HUES6 (cell line): ENCODE data around the gene SLC4A5.

Experiments
- H3K27ac ChIP-seq: 2 replicates; pipeline ENCODE4 v1.7.0; 2013; ENCODE audit warnings: low read depth, mild to moderate bottlenecking, low read length, inconsistent platforms
- H3K27me3 ChIP-seq: 2 replicates; pipeline ENCODE4 v1.6.1; 2013; ENCODE audit warnings: low read length; ENCODE audit not compliant: control insufficient read depth, insufficient read depth
- H3K36me3 ChIP-seq: 2 replicates; pipeline ENCODE4 v1.6.1; 2013; ENCODE audit warnings: low read length; ENCODE audit not compliant: control insufficient read depth, insufficient read depth
- H3K4me1 ChIP-seq: 2 replicates; pipeline ENCODE4 v1.6.1; 2013; ENCODE audit warnings: low read length; ENCODE audit not compliant: control insufficient read depth, insufficient read depth
- H3K4me3 ChIP-seq: 2 replicates; pipeline ENCODE4 v1.5.1; 2013; ENCODE audit warnings: low read depth, low read length
- H3K9ac ChIP-seq: one replicate; pipeline ENCODE4 v1.6.1; 2013; ENCODE audit warnings: mild to moderate bottlenecking, low read length
- H3K9me3 ChIP-seq: 2 replicates; pipeline ENCODE4 v1.6.1; 2013; ENCODE audit warnings: low read depth, low read length; ENCODE audit not compliant: control insufficient read depth, insufficient read depth

The SLC4A5 gene

DNA sequence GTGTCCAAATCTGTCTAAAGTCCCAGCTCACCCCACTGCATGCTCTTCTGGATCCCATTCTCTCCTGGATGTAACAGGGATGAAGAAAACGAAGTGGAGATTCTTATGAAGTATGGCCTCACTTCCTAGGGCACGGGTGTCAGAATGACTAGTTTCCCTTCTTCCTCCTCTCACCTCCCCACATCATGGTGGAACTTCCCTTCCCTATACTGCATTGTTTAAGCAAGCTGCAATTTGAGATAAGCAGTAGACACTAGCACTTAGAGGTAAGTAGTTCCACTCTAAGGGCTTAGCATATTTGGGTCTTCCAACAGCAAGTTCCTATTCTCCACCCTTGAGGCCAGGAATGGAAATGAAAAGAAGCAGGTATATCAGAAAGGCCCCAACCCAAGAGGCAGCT is 29.7 kb downstream of the SLC4A5 start:
- H3K9me3 ChIP-seq, result no peaks in the 10 kb centered on the region
- H3K27ac ChIP-seq, result no peak overlapping the region
- no peak overlapping the region for H3K4me3 ChIP-seq
- H3K27me3 ChIP-seq, result no peaks in the 10 kb centered on the region
- no peaks in the 10 kb centered on the region for H3K36me3 ChIP-seq
- peaks cover 5% of the 10 kb centered on the region; the same call in 1 of the 2 replicates for H3K4me1 ChIP-seq
- H3K9ac ChIP-seq, result no peak overlapping the region

DNA sequence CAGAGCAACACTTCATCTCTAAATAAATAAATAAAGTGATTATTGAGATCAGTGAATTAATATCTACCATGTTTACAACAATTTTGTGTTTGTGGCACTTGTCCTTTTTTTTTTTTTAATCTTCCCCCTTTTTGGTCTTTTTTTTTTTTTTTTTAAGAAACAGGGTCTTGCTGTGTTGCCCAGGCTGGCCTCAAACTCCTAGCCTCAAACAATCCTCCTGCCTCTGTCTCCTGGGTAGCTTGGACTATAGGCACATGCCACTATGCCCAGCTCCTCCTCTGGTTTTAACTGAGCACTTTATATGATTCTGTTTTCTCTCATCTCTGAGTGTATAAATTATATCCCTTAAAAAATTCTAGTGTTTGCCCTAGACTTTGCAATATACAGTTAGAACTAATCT is 30.3 kb downstream of the SLC4A5 start:
- H3K4me1 ChIP-seq, result peaks cover 5% of the 10 kb centered on the region; the same call in 1 of the 2 replicates
- no peak overlapping the region for H3K9ac ChIP-seq
- H3K27ac ChIP-seq, result no peak overlapping the region
- H3K36me3 ChIP-seq, result no peaks in the 10 kb centered on the region
- H3K4me3 ChIP-seq, result no peak overlapping the region
- H3K27me3 ChIP-seq, result no peaks in the 10 kb centered on the region
- H3K9me3 ChIP-seq, result no peaks in the 10 kb centered on the region

DNA sequence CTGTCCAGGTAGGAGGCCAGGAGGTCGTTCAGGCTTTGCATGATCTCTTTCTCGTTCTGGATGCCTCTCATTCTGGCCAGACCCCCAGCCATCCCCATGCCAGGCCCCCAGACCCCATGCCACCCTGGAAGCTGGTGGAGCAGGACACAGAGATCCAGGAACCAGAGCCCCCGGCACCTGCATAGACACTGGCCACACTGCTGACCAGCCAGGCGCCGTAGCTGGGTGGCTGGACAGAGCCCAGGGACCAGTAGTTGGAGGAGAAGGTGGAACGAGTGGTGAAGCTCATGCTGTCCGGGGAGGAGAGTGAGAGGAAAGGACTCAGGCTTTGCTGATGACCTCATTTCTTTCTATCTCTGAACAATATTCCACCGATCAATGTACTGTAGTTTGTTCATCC is 35.5 kb downstream of the SLC4A5 start:
- Histone ChIP-seq H3K36me3 (no peaks in the 10 kb centered on the region), H3K4me1 (no peaks in the 10 kb centered on the region), H3K27ac (no peak overlapping the region), H3K9ac (no peak overlapping the region), H3K9me3 (peaks cover 8% of the 10 kb centered on the region; the same call in 1 of the 2 replicates), H3K27me3 (no peaks in the 10 kb centered on the region), H3K4me3 (no peak overlapping the region)

GRCh38 chr2:74304332-74305148 is 38.7 kb downstream of the SLC4A5 start:
- no peak overlapping the region for H3K27ac ChIP-seq
- no peaks in the 10 kb centered on the region for H3K4me1 ChIP-seq
- no peak overlapping the region for H3K9ac ChIP-seq
- H3K4me3 ChIP-seq, result no peak overlapping the region
- H3K27me3 ChIP-seq, result no peaks in the 10 kb centered on the region
- no peaks in the 10 kb centered on the region for H3K36me3 ChIP-seq
- peaks cover 14% of the 10 kb centered on the region for H3K9me3 ChIP-seq

DNA sequence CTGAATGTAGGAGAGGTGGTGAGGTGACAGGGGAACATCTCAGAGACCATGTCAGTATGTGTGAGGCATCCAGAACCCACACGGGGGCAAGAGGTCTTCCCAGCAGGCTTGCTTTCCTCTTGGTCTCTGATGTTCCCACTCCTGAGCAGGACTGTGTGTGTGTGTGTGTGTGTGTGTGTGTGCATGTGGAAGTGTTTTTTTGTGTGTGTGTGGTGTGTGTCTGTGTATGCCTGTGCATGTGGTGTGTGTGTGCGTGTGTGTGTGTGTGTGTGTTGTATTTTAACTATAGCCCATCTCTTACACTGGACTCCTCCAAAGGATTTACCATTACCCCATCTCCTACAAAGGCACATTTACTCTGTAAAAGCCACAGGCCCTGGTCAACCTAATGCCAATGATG is 40.4 kb downstream of the SLC4A5 start:
- Histone ChIP-seq H3K36me3 (no peaks in the 10 kb centered on the region), H3K9me3 (peaks cover 24% of the 10 kb centered on the region), H3K27me3 (no peaks in the 10 kb centered on the region), H3K9ac (no peak overlapping the region), H3K27ac (no peak overlapping the region), H3K4me1 (no peaks in the 10 kb centered on the region), H3K4me3 (no peak overlapping the region)

DNA sequence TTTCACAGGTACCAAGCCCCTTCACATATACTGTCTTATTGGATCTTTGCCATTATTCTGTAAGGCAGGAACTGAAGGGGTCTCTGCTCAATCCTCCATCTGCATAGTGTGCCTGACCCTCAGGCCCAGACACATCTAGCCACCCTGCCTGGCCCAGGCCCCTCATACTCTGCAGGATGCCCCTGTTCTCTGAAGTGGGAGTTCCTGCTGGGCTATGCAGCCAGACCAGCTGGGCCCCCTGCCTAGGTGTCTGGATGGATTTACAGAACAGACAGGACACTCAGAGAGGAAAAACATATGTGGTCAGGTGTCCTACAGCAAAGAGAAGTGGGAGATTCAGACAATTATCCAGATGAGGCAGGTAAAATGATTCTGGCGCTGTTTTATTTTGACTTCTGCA is 42.0 kb downstream of the SLC4A5 start:
- peaks cover 17% of the 10 kb centered on the region; the same call in 1 of the 2 replicates for H3K9me3 ChIP-seq
- H3K36me3 ChIP-seq, result no peaks in the 10 kb centered on the region
- H3K27me3 ChIP-seq, result no peaks in the 10 kb centered on the region
- no peak overlapping the region for H3K9ac ChIP-seq
- no peaks in the 10 kb centered on the region for H3K4me1 ChIP-seq
- H3K27ac ChIP-seq, result no peak overlapping the region
- no peak overlapping the region for H3K4me3 ChIP-seq

GRCh38 chr2:74300506-74300905 is 42.7 kb downstream of the SLC4A5 start:
- no peak overlapping the region for H3K27ac ChIP-seq
- no peaks in the 10 kb centered on the region for H3K27me3 ChIP-seq
- peaks cover 17% of the 10 kb centered on the region; the same call in 1 of the 2 replicates for H3K9me3 ChIP-seq
- no peaks in the 10 kb centered on the region for H3K36me3 ChIP-seq
- no peaks in the 10 kb centered on the region for H3K4me1 ChIP-seq
- H3K9ac ChIP-seq, result no peak overlapping the region
- H3K4me3 ChIP-seq, result no peak overlapping the region

- H3K4me1 ChIP-seq, result no peaks in the 10 kb centered on the region
- H3K27ac ChIP-seq, result no peak overlapping the region
These were observed 45.3 kb downstream of the SLC4A5 start for GRCh38 chr2:74297950-74298349.

DNA sequence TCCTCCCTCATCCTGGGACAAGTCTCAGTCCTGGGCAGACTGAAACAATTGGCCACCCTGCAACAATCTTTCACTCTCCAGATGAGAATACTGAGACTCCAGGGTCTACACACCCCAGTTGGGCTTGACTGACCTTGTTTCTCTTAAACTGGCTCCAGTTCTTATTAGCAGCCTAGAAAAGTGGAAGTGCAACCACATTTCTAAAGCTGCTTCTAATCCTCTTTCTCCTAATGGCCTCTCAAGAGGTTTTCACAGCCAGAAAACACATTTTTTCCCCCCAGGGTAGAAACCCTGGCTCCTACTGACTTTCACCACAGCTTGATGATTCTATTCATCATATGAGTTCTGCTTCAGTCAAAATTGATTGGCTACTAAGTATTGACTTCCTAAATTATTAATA is 45.8 kb downstream of the SLC4A5 start:
- H3K27ac ChIP-seq, result no peak overlapping the region
- H3K9ac ChIP-seq, result no peak overlapping the region
- H3K9me3 ChIP-seq, result peaks cover 17% of the 10 kb centered on the region; the same call in 1 of the 2 replicates
- H3K36me3 ChIP-seq, result no peaks in the 10 kb centered on the region
- no peaks in the 10 kb centered on the region for H3K4me1 ChIP-seq
- H3K27me3 ChIP-seq, result no peaks in the 10 kb centered on the region
- no peak overlapping the region for H3K4me3 ChIP-seq

More at GRCh38 chr2:74297950-74298349, 45.3 kb downstream of the SLC4A5 start:
- H3K36me3 ChIP-seq, result no peaks in the 10 kb centered on the region
- H3K9ac ChIP-seq, result no peak overlapping the region
- H3K27me3 ChIP-seq, result no peaks in the 10 kb centered on the region
- H3K9me3 ChIP-seq, result peaks cover 17% of the 10 kb centered on the region; the same call in 1 of the 2 replicates
- H3K4me3 ChIP-seq, result no peak overlapping the region

- H3K9me3 ChIP-seq, result peaks cover 6% of the 10 kb centered on the region; the same call in 1 of the 2 replicates
- no peaks in the 10 kb centered on the region for H3K27me3 ChIP-seq
- no peaks in the 10 kb centered on the region for H3K36me3 ChIP-seq
- H3K9ac ChIP-seq, result no peak overlapping the region
- H3K27ac ChIP-seq, result no peak overlapping the region
- 0 out of 2 replicates have a peak, but pooled peaks cover 2% of the 10 kb centered on the region for H3K4me1 ChIP-seq
- no peak overlapping the region for H3K4me3 ChIP-seq
These were observed 49.8 kb downstream of the SLC4A5 start for GRCh38 chr2:74293191-74293991.

- H3K9ac ChIP-seq, result no peak overlapping the region
- 0 out of 2 replicates have a peak, but pooled peaks cover 2% of the 10 kb centered on the region for H3K4me1 ChIP-seq
- no peak overlapping the region for H3K4me3 ChIP-seq
- H3K27ac ChIP-seq, result no peak overlapping the region
- no peaks in the 10 kb centered on the region; the same call in 1 of the 2 replicates for H3K9me3 ChIP-seq
- H3K27me3 ChIP-seq, result no peaks in the 10 kb centered on the region
- H3K36me3 ChIP-seq, result no peaks in the 10 kb centered on the region
These were observed 50.5 kb downstream of the SLC4A5 start for GRCh38 chr2:74292751-74293150.
